GM19099 (cell line): ENCODE results near the gene ZNF416.

Source experiments
- POLR2A ChIP-seq: IDR thresholded peaks from 3 replicates; pipeline ENCODE4 v1.6.1; 2011; ENCODE audit warnings: low read depth; ENCODE audit not compliant: insufficient read length; ENCODE audit errors: extremely low read depth

Gene ZNF416

DNA sequence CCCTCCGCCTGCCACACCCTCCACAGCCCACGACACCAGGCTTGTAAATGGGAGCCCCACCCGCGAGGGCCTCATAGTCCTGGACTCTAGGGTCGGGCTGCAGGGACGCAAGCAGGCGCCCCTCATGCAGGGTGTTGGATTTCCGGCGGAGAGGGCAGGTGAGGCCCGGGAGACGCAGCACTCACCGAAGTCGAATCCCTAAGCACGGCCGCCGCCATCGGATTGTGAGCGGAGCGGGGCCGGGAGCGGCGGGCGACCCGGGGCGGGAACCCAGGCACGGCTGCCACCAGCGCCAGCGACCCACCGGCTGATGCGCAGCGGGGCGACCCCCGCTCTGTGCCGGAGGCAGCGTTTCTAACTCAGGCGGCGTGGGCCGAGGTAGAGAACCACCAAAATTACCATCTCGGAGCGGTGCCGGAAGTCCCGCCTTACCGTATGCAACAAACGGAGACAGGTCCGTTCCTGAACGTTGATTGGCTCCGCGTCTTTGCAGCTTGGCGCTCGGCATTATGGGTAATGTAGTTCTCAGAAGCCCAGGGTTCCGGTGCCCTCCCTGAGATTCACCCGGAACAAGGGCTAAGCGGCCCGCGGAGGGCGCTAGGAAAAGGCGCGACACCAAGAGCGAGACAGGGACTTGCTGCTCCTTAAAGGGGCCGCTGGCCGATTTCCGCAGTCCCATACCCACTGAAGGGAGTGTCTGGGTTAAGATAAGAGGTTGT, at the start of gene ZNF416:
ZNF416 (minus strand) TSS at position 425 of the 719 bp plus-strand sequence; CDS start at position 218, 207 bp downstream.
- peak; percentile 72 for TF ChIP-seq POLR2A

DNA sequence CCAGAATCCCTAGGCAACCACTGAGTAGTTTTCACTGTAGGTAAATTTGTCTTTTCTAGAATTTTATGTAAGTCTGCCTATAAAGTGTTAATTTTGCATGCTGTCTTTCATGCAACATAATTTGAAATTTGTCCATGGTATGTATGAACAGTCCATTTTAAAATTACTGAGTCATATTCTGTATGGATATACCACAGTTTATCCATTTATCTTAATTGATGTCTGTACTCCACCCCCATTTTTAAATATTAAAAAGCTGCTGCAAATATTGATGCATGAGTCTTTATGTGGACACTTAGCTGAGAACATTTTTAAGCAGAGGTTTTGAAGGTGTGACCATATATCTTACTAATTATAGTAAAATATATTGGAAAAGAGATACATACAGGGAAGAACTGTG, 44.4 kb upstream of the ZNF416 start:
- no peak for TF ChIP-seq POLR2A

GRCh38 chr19:57620673-57621348, 42.1 kb upstream of the ZNF416 start:
- TF ChIP-seq POLR2A: no peak

DNA sequence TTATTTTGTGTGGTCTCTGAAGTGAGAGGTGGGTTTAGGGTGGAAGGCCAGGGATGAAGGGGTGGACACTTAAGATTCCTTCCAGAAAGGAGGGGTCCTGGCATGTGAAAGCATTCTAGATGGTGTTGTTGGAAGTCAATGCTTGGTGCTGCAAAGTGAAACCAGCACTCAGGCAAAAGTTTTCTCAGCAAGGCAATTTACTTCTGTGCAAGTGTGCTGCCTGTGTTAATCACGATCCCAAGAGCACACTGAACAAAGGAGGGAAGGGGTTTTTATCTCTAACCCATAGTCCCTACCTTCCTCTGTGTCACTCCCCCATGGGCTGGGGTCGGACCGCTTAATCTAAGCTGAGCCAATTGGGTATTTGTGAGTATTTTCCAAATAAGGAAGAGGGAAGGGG, 36.6 kb upstream of the ZNF416 start:
- no peak for TF ChIP-seq POLR2A

DNA sequence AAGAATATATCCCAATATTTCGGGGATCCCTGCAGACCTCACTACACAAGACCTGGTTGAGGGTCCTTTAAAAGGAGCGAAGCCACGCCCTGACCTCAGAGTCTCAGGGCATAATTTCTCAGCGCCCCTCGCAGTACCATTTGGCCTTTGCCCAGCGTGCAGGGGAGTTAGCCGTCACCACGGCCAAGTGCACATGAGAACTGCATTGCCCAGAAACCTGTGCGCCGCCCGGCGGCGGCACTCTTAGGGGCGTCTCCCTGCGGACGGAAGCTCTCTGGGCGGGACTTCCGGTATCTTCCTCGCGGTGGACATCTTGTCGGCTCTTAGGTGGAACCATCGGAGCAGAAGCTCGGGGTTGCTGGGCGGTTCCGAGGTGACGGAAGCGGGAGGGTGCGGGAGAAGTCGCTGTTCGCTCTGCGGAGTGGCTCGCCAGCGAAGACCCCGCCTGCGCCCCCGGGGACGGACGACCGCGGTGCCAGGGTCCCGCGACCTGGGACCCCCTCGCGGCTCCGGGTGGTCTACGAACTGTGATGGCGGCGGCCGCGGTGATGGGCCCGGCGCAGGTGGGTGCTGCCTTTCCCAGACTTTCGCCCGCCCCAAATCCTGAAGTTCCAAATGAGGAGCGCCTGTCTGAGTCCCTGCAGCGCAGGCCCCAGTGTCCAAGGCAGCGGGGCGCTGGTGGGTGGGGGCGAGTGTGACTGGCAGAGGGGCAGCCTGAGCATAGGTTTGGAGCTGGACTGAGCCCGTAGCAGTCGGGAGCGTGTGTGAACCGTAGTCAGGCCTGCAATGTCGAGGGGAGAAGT, 35.4 kb upstream of the ZNF416 start, which contains the start of gene ZNF134:
ZNF134 (plus strand) TSS at position 302 of the 803 bp plus-strand sequence. CDS start 5,227 bp downstream, outside the sequence.
- peak; percentile 75 for TF ChIP-seq POLR2A

DNA sequence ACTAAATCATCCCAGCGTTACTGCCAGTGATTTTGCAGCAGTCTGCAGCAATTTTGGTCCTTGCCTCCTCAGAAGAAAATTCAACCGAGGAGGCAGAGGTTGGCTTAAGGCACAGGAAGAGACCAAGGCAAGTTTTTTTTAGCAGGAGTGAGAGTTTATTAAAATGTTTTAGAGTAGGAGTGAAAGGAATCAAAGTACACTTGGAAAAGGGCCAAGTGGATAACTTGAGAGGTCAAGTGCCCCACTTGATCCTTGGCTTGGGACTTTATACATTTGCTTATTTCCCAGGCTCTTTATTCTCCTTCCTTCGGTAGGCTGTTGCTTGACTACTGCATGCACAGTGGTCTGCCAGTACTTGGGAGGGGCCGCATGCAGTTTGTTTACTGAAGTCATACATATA, 32.4 kb upstream of the ZNF416 start:
- no peak for TF ChIP-seq POLR2A

DNA sequence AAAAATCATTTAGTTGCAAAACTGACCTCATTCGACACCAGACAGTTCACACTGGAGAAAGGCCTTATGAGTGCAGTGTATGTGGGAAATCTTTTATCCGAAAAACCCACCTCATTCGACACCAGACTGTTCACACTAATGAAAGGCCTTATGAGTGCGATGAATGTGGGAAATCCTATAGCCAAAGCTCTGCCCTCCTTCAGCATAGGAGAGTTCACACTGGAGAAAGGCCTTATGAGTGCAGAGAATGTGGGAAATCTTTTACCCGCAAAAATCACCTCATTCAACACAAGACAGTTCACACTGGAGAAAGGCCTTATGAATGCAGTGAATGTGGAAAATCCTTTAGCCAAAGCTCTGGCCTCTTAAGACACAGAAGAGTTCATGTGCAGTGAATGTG, 28.2 kb upstream of the ZNF416 start:
- TF ChIP-seq POLR2A: no peak

GRCh38 chr19:57599761-57600383, 21.2 kb upstream of the ZNF416 start, which contains the start of gene ZNF530:
ZNF530 (plus strand) TSS chr19:57599885; CDS start chr19:57604346, 4,461 bp downstream.
- peak; percentile 60 for TF ChIP-seq POLR2A

- TF ChIP-seq POLR2A: no peak
Measured at GRCh38 chr19:57599377-57599760, 20.7 kb upstream of the ZNF416 start.

DNA sequence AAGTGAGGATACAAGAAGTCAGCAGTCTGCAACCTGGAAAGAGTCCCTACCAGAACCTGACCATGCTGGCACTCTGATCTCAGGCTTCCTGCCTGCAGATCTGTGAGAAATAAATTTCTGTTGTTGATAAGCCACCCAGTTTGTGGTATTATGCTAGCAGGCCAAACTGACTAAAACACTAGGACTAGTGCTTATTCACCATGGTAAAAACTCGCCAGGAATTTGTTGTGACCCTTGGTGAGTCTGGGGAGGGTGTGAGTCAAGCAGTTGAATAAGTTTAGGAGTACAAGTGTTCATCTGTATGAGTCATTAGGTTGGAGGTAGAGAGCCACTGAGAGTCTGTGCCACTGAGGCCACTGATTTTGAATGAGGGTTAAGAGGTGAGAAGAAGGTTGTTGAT, 8.8 kb upstream of the ZNF416 start:
- TF ChIP-seq POLR2A: no peak

GRCh38 chr19:57583521-57584416, 5.1 kb upstream of the ZNF416 start, which contains the start of gene ZIK1:
ZIK1 (plus strand) TSS chr19:57584145; CDS start chr19:57584357, 212 bp downstream.
- no peak for TF ChIP-seq POLR2A

- TF ChIP-seq POLR2A: no peak
Measured at GRCh38 chr19:57583104-57583520, 4.4 kb upstream of the ZNF416 start.

DNA sequence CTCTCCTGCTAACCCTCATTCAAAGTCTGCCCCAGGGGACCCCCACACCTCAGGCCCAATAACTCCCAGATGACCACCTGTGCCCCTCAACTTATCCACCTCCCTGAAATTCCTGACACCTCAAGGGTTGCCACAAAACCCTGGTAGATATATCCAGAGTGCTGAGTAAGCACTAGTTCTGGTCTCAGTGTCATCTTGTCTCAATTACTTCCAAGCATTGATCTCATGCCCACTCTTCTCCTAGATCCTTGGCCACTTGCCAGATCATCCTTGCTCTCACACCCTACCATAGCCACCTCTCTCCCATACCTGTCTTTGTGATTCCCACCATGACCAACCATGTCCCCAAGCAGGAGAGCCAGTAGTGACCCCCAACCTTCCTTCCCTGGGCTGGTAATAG, 2.0 kb downstream of the ZNF416 start:
- TF ChIP-seq POLR2A: no peak

DNA sequence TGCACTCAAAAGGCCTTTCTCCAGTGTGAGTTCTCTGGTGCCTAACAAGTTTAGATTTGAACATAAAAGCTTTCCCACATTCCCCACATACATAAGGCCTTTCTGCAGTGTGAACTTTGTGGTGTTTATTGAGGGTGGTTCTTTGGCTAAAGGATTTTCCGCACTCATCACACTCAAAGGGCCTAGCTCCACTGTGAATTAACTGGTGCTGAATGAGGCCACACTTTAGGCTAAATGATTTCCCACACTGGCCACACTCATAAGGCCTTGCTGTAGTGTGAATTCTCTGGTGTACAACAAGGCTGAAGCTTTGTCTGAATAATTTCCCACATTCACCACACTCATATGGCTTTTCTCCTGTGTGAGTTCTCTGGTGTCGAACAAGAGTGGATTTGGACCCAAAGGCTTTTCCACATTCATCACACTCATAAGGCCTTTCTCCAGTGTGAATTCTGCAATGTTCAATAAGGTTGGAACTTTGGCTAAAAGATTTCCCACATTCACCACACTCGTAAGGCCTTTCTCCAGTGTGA, 6.2 kb downstream of the ZNF416 start:
- TF ChIP-seq POLR2A: no peak

GRCh38 chr19:57570707-57571106, 8.0 kb downstream of the ZNF416 start:
- no peak for TF ChIP-seq POLR2A
